H1 (cell line): ENCODE data around the gene GLIPR1. TPM values are rescaled to one million over a fixed set of nuclear protein-coding genes. Genes with fewer than 3 reads are reported as not detected.

Experiments used
- CTCF ChIA-PET: fragments of 300-600 bp; sonication (Branson Sonifier 250); formaldehyde crosslinking; loops from one replicate; lab custom pipeline; 2021; ENCODE audit not compliant: partially characterized antibody; lab: Charles Lee
- POLR2A ChIA-PET: fragments of 300-600 bp; sonication (Branson Sonifier 250); formaldehyde crosslinking; loops from one replicate; lab custom pipeline; 2021; ENCODE audit warnings: inconsistent platforms; ENCODE audit not compliant: partially characterized antibody; lab: Charles Lee
- DNase-seq, 2 experiments: peaks; one replicate each; pipeline versions ENCODE4 v3.0.0 to v3.0.0-alpha.2; 2010 to 2022; ENCODE audit warnings: low spot score in 2 of 2, low read depth in 1 of 2, mixed read lengths in 1 of 2
- FAIRE-seq: peaks from 2 replicates; lab custom pipeline; 2011; peaks lifted over from hg19 to GRCh38; lab: Jason Lieb, UNC
- H2AFZ ChIP-seq: 2 replicates; pipeline ENCODE4 v1.8.1; 2012; ENCODE audit warnings: low read length, inconsistent platforms
- H2AK5ac ChIP-seq: 2 replicates; pipeline ENCODE4 v1.6.1; 2013; ENCODE audit warnings: low read depth, low read length
- H2BK120ac ChIP-seq: replicated peaks from 2 replicates; pipeline ENCODE3; 2013; ENCODE audit warnings: low read depth, low read length, inconsistent platforms
- H2BK12ac ChIP-seq: 2 replicates; pipeline ENCODE4 v1.6.1; 2013; ENCODE audit warnings: low read depth, low read length
- H2BK15ac ChIP-seq: 2 replicates; pipeline ENCODE4 v1.6.1; 2013; ENCODE audit warnings: low read length
- H2BK20ac ChIP-seq: 2 replicates; pipeline ENCODE4 v1.6.1; 2013; ENCODE audit warnings: low read length
- H2BK5ac ChIP-seq: 2 replicates; pipeline ENCODE4 v1.6.1; 2013; ENCODE audit warnings: low read depth, low read length
- H3K14ac ChIP-seq: 2 replicates; pipeline ENCODE4 v1.6.1; 2013; ENCODE audit warnings: inconsistent platforms; ENCODE audit not compliant: insufficient read length
- H3K18ac ChIP-seq: 2 replicates; pipeline ENCODE4 v1.6.1; 2013; ENCODE audit warnings: low read length; ENCODE audit errors: extremely low read depth
- H3K23ac ChIP-seq: 2 replicates; pipeline ENCODE4 v1.6.1; 2013; ENCODE audit warnings: inconsistent platforms; ENCODE audit not compliant: insufficient read length
- H3K23me2 ChIP-seq: 2 replicates; pipeline ENCODE4 v1.6.1; 2013; ENCODE audit warnings: low read depth, low read length
- H3K27ac ChIP-seq: 2 replicates; pipeline ENCODE4 v1.6.1; 2011; ENCODE audit warnings: low read depth, low read length, inconsistent platforms
- H3K27me3 ChIP-seq, 4 experiments: replicated peaks in 1 of 4; 1 replicate in 1 of 4; 2 replicates in 3 of 4; pipeline versions ENCODE4 v1.6.1 to v1.8.1; 2011 to 2013; ENCODE audit warnings: low read length in 3 of 4, mild to moderate bottlenecking in 3 of 4, inconsistent platforms in 2 of 4, mixed read lengths in 2 of 4, moderate library complexity in 1 of 4; ENCODE audit not compliant: control insufficient read depth in 3 of 4, insufficient read depth in 3 of 4; ENCODE audit errors: extremely low read depth in 1 of 4
- H3K36me3 ChIP-seq, 4 experiments: 2 replicates each; pipeline versions ENCODE4 v1.6.1 to v1.8.1; 2011 to 2013; ENCODE audit warnings: mild to moderate bottlenecking in 4 of 4, low read length in 3 of 4, moderate library complexity in 2 of 4, control low read depth in 1 of 4, inconsistent platforms in 1 of 4; ENCODE audit not compliant: insufficient read depth in 4 of 4, control insufficient read depth in 2 of 4
- H3K4ac ChIP-seq: replicated peaks from 2 replicates; pipeline ENCODE3; 2013; ENCODE audit warnings: low read length, low read depth, mixed read lengths, inconsistent platforms; ENCODE audit not compliant: insufficient read length
- H3K4me1 ChIP-seq, 4 experiments: replicated peaks in 1 of 4; 1 replicate in 1 of 4; 2 replicates in 3 of 4; pipeline versions ENCODE4 v1.6.1 to v1.8.1; 2011 to 2013; ENCODE audit warnings: low read length in 3 of 4, inconsistent platforms in 2 of 4, mixed read lengths in 1 of 4; ENCODE audit not compliant: insufficient read depth in 4 of 4, control insufficient read depth in 3 of 4
- H3K4me2 ChIP-seq, 2 experiments: 2 replicates each; pipeline versions ENCODE4 v1.6.1 to v1.8.1; 2011 to 2013; ENCODE audit warnings: low read depth in 2 of 2, low read length in 2 of 2, control low read depth in 1 of 2, inconsistent platforms in 1 of 2, mild to moderate bottlenecking in 1 of 2; ENCODE audit not compliant: insufficient read depth in 1 of 2
- H3K4me3 ChIP-seq, 4 experiments: fragments of 200-600, 300-600 bp in 1 of 4; sonication (generic), shearing (Covaris generic), sonication (Bioruptor Twin) in 1 of 4; 2 replicates each; pipeline versions ENCODE4 v1.5.1 to v1.8.1; 2011 to 2016; ENCODE audit warnings: low read length in 4 of 4, low read depth in 3 of 4, control low read depth in 2 of 4, inconsistent platforms in 2 of 4, mild to moderate bottlenecking in 2 of 4, mixed read lengths in 1 of 4, moderate library complexity in 1 of 4; ENCODE audit not compliant: insufficient read depth in 2 of 4; ENCODE audit errors: extremely low read depth in 1 of 4
- H3K56ac ChIP-seq: replicated peaks from 2 replicates; pipeline ENCODE3; 2013; ENCODE audit warnings: low read depth, mild to moderate bottlenecking, mixed read lengths, low read length, inconsistent platforms; ENCODE audit not compliant: insufficient read length
- H3K79me1 ChIP-seq: 2 replicates; pipeline ENCODE4 v1.6.1; 2013; ENCODE audit warnings: low read depth, low read length, control low read depth
- H3K79me2 ChIP-seq, 2 experiments: 2 replicates each; pipeline versions ENCODE4 v1.6.1 to v1.8.1; 2012 to 2013; ENCODE audit warnings: low read length in 2 of 2, mild to moderate bottlenecking in 2 of 2, inconsistent platforms in 1 of 2; ENCODE audit not compliant: insufficient read depth in 2 of 2, control insufficient read depth in 1 of 2
- H3K9ac ChIP-seq, 4 experiments: replicated peaks in 1 of 4; 1 replicate in 1 of 4; 2 replicates in 3 of 4; pipeline versions ENCODE4 v1.6.1 to v1.8.1; 2011 to 2013; ENCODE audit warnings: low read depth in 3 of 4, low read length in 3 of 4, control low read depth in 2 of 4, mild to moderate bottlenecking in 2 of 4, moderate library complexity in 2 of 4, inconsistent platforms in 1 of 4; ENCODE audit errors: extremely low read depth in 1 of 4
- H3K9me3 ChIP-seq, 2 experiments: 2 replicates each; pipeline versions ENCODE4 v1.6.1 to v1.8.1; 2012 to 2013; ENCODE audit warnings: mild to moderate bottlenecking in 2 of 2, moderate library complexity in 2 of 2, control low read depth in 1 of 2, inconsistent platforms in 1 of 2, low read depth in 1 of 2, low read length in 1 of 2, mixed read lengths in 1 of 2; ENCODE audit not compliant: insufficient read depth in 2 of 2
- H4K20me1 ChIP-seq, 2 experiments: replicated peaks in 1 of 2; 2 replicates each; pipeline versions ENCODE3 to v1.8.1; 2011 to 2013; ENCODE audit warnings: inconsistent platforms in 2 of 2, low read length in 2 of 2, mild to moderate bottlenecking in 1 of 2; ENCODE audit not compliant: insufficient read depth in 2 of 2, control insufficient read depth in 1 of 2
- H4K5ac ChIP-seq: 2 replicates; pipeline ENCODE4 v1.6.1; 2013; ENCODE audit warnings: low read length, low read depth, mixed read lengths, inconsistent platforms; ENCODE audit not compliant: insufficient read length
- H4K8ac ChIP-seq: 2 replicates; pipeline ENCODE4 v1.8.0; 2013; ENCODE audit warnings: mild to moderate bottlenecking, moderate library complexity, low read length, inconsistent platforms; ENCODE audit not compliant: insufficient read depth; ENCODE audit errors: extremely low read depth
- H4K91ac ChIP-seq: replicated peaks from 2 replicates; pipeline ENCODE3; 2013; ENCODE audit warnings: low read length, mixed read lengths, inconsistent platforms; ENCODE audit not compliant: insufficient read length
- BRCA1 ChIP-seq: IDR thresholded peaks from 2 replicates; pipeline ENCODE4 v1.6.1; 2012; ENCODE audit warnings: low read depth, low read length, improper control_type of control experiment
- CHD2 ChIP-seq: IDR thresholded peaks from 2 replicates; pipeline ENCODE4 v1.6.1; 2012; ENCODE audit warnings: low read length, improper control_type of control experiment
- EP300 ChIP-seq, 2 experiments: IDR thresholded peaks; 1 replicate in 1 of 2; 2 replicates in 1 of 2; pipeline ENCODE4 v1.6.1; 2011 to 2012; ENCODE audit warnings: low read depth in 2 of 2, low read length in 2 of 2, mild to moderate bottlenecking in 2 of 2, borderline replicate concordance in 1 of 2, inconsistent platforms in 1 of 2, moderate library complexity in 1 of 2
- GTF2F1 ChIP-seq: IDR thresholded peaks from 2 replicates; pipeline ENCODE4 v1.6.1; 2012; ENCODE audit warnings: low read depth, low read length, improper control_type of control experiment, borderline replicate concordance
- KDM4A ChIP-seq: IDR thresholded peaks from one replicate; pipeline ENCODE4 v1.7.1; 2012; ENCODE audit warnings: low read depth, mild to moderate bottlenecking, moderate library complexity, low read length, inconsistent platforms; ENCODE audit not compliant: severe bottlenecking
- PHF8 ChIP-seq: fragments of 200-600 bp; sonication (generic); conservative IDR thresholded peaks from 2 replicates; pipeline ENCODE4 v1.7.1; 2012; ENCODE audit warnings: low read depth, mild to moderate bottlenecking, inconsistent platforms, low read length, moderate library complexity
- POLR2AphosphoS5 ChIP-seq: IDR thresholded peaks from 2 replicates; pipeline ENCODE4 v1.6.1; 2011; ENCODE audit warnings: low read depth, low read length
- RFX5 ChIP-seq: IDR thresholded peaks from 2 replicates; pipeline ENCODE4 v1.6.1; 2011; ENCODE audit warnings: low read depth, low read length, improper control_type of control experiment, borderline replicate concordance
- WGBS, 2 experiments: shearing (Covaris generic) in 1 of 2; methylation state at CpG; one replicate each; pipeline versions ENCODE4 v1.1.6 to v1.1.7; 2013 to 2015; ENCODE audit warnings: low lambda C conversion rate in 2 of 2, mixed read lengths in 2 of 2, inconsistent platforms in 1 of 2, low coverage in 1 of 2, missing lambda C conversion rate in 1 of 2; ENCODE audit not compliant: insufficient replicate concordance in 2 of 2, insufficient coverage in 1 of 2, insufficient read length in 1 of 2; ENCODE audit errors: extremely low coverage in 1 of 2, missing lambda C conversion rate in 1 of 2; 5-methylcytosine and 5-hydroxymethylcytosine counted together
- polyA plus RNA-seq, 7 experiments: library from polyadenylated mRNA; depleted of rRNA in 3 of 7; stranded (reverse) in 5 of 7; unstranded in 2 of 7; fragments of >200 nt in 5 of 7; fragments of 200-250 nt in 2 of 7; gene quantifications; 1 replicate in 5 of 7; 2 replicates in 1 of 7; 4 replicates in 1 of 7; pipeline versions ENCODE4 v1.2.1 to v1.2.3, GENCODE V29; 2011 to 2013; ENCODE audit warnings: missing spikeins in 2 of 7, mixed read lengths in 2 of 7
- total RNA-seq: library from RNA; stranded (reverse); fragmentation: NEBNext Ultra II Directional; extraction: Animal tissue kit (Norgen Biotek cat#: 25700); gene quantifications from 2 replicates; pipeline ENCODE4 v1.2.1, GENCODE V29; 2021

Gene GLIPR1
- total and polyA plus RNA-seq, 2 of the 8 experiments (the other 6 are each of a cell fraction or from before 2014, with no cell fraction given): 0.23 to 1.5 TPM

- no peak overlapping the region for H3K18ac ChIP-seq
- no peak overlapping the region; the same call in 1 of the 2 replicates for H3K27ac ChIP-seq
- no peaks in the 10 kb centered on the region for H3K9me3 ChIP-seq
- POLR2A ChIA-PET: no interaction called here
- H3K4me2 ChIP-seq: no peak overlapping the region
- no peak overlapping the region for H3K9ac ChIP-seq
- H3K56ac ChIP-seq: no peak overlapping the region
- peak overlapping the region; percentile 92; the same call in 1 of the 2 replicates for H2AFZ ChIP-seq
- peaks cover 0 to 7% (median 3%) of the 10 kb centered on the region in 4 experiments; a peak in 2 of 7 replicates for H3K4me1 ChIP-seq
- H2AK5ac ChIP-seq: no peak overlapping the region
- no peak for DNase-seq
- H2BK12ac ChIP-seq: no peak overlapping the region
- FAIRE-seq: no peak
- H2BK15ac ChIP-seq: no peak overlapping the region
- no peak overlapping the region for H2BK5ac ChIP-seq
- H2BK20ac ChIP-seq: no peak overlapping the region
- no peak overlapping the region for H3K14ac ChIP-seq
- no peaks in the 10 kb centered on the region for H3K23me2 ChIP-seq
- H2BK120ac ChIP-seq: no peak overlapping the region
- H3K27me3 ChIP-seq: no peaks in the 10 kb centered on the region
- 71% methylated on average over 1 of the region's 1 CpG; no CpG with 5 or more reads in 1 of the 2 experiments for WGBS, 2 experiments
- H4K8ac ChIP-seq: no peak overlapping the region
- H3K4me3 ChIP-seq: no peak overlapping the region
- no peaks in the 10 kb centered on the region for H3K79me1 ChIP-seq
- H4K91ac ChIP-seq: no peak overlapping the region
- H3K23ac ChIP-seq: no peak overlapping the region
- H4K20me1 ChIP-seq: no peaks in the 10 kb centered on the region
- TF ChIP-seq POLR2AphosphoS5: no peak
- TF ChIP-seq CHD2: no peak
- TF ChIP-seq KDM4A: no peak
- TF ChIP-seq PHF8: no peak
- no peak for TF ChIP-seq RFX5
- no peak for TF ChIP-seq EP300 (IDR thresholded peaks at IDR 0.05; ENCODE audit: borderline replicate concordance in 1 of 2, low read depth in 2 of 2, low read length in 2 of 2)
- no peak for TF ChIP-seq GTF2F1
- TF ChIP-seq BRCA1: no peak
- TF ChIP-seq, all 59 proteins: peak for 0
- no peaks in the 10 kb centered on the region for H3K79me2 ChIP-seq
- H3K4ac ChIP-seq: no peak overlapping the region
- no peak overlapping the region for H4K5ac ChIP-seq
- CTCF ChIA-PET: interaction anchor here (1.3 to 2.5 kb wide), 3 partner anchors 25 to 156 kb away, joined by 3 to 8 read pairs (median 4); no protein-coding TSS in a partner anchor
- no peaks in the 10 kb centered on the region; a peak in 1 of 8 replicates for H3K36me3 ChIP-seq
Measured at GRCh38 chr12:75553398-75553797, 72.8 kb downstream of the GLIPR1 start.
